Measurements from ENCODE around the gene RUBCNL. TPM values are rescaled to one million over a fixed set of nuclear protein-coding genes. Genes with fewer than 3 reads are reported as not detected.

RUBCNL gene
- total RNA-seq, 1 experiment from 2014 or later: 0.37 TPM

DNA sequence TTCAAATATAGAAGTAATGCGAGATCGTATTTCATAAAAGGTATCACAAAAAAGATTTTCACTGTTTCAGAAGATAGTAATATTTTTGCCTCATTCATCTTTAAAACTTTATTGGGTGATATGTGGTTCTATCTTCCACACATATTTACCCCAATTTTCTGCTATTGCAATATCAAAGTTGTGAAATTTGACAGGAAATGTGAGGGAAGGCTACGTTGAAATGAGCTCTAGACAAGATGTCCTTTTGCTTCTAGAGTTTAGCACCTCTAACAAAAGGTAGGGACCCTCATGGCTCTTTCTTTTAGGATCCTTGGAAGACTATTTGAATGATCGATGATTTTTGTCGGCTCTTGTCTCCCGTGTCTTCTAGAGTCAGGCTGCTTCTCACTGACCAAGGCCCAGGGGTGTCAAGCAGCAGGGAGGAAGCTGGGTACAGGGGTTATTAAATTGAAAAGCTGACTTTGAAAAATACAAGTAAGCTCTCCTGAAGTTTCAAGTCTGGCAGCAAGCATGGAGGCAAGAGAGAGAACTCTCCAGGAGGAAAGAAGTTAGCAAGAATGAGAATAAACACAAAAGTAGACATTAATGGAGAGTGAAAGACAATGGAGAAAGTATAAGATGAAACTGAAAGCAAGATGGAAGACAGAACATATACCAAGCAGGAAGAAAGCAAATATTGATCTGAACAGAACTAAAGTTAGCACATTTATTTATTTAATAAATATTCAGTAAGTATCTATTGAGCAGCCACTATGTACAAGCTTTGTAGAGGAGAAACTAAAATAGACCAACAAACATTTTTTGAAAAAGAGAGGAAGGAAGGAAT, 73.4 kb downstream of the RUBCNL start:
- Histone ChIP-seq H3K9me2 (ENCODE audit: insufficient read depth) (no peaks in the 10 kb centered on the region), H3F3A (ENCODE audit: insufficient read depth, low read depth) (no peaks in the 10 kb centered on the region), H3K27me3 (ENCODE audit: insufficient read depth, low read depth) (no peaks in the 10 kb centered on the region; the same call in 1 of the 2 replicates), H3K4me1 (replicated peaks; ENCODE audit: insufficient read depth) (no peaks in the 10 kb centered on the region), H3K4me3 (no peak overlapping the region), H4K20me1 (ENCODE audit: insufficient read depth) (no peaks in the 10 kb centered on the region), H3K27ac (no peak overlapping the region), H3K36me3 (ENCODE audit: low read depth) (no peaks in the 10 kb centered on the region), H3K9me3 (ENCODE audit: insufficient read depth, low read depth) (no peaks in the 10 kb centered on the region), H3K79me2 (ENCODE audit: low read depth) (no peaks in the 10 kb centered on the region), H3K4me2 (no peak overlapping the region), H2AFZ (no peak overlapping the region)
- ChIA-PET CTCF (no interaction called here), POLR2A (ENCODE audit: unreplicated experiment) (interaction anchor here (0.6 kb wide), 1 partner anchor 702 kb away, joined by 3 read pairs; no protein-coding TSS in a partner anchor)
- DNase-seq: no peak
- intact Hi-C loops (cut with micrococcal nuclease; ENCODE audit: unreplicated experiment): no loop called here
- BruUV-seq (replicated peaks): no TSS peak
- TF ChIP-seq, protein P1, sequence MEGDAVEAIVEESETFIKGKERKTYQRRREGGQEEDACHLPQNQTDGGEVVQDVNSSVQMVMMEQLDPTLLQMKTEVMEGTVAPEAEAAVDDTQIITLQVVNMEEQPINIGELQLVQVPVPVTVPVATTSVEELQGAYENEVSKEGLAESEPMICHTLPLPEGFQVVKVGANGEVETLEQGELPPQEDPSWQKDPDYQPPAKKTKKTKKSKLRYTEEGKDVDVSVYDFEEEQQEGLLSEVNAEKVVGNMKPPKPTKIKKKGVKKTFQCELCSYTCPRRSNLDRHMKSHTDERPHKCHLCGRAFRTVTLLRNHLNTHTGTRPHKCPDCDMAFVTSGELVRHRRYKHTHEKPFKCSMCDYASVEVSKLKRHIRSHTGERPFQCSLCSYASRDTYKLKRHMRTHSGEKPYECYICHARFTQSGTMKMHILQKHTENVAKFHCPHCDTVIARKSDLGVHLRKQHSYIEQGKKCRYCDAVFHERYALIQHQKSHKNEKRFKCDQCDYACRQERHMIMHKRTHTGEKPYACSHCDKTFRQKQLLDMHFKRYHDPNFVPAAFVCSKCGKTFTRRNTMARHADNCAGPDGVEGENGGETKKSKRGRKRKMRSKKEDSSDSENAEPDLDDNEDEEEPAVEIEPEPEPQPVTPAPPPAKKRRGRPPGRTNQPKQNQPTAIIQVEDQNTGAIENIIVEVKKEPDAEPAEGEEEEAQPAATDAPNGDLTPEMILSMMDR (conservative IDR thresholded peaks at IDR 0.05): no peak
- no peak for TF ChIP-seq EZH2 (IDR thresholded peaks at IDR 0.05; ENCODE audit: low read depth)

GRCh38 chr13:46313024-46313423, 74.0 kb downstream of the RUBCNL start:
- H3K27me3 ChIP-seq (ENCODE audit: insufficient read depth, low read depth): no peaks in the 10 kb centered on the region; the same call in 1 of the 2 replicates
- H3K79me2 ChIP-seq (ENCODE audit: low read depth): no peaks in the 10 kb centered on the region
- no peak overlapping the region for H3K4me3 ChIP-seq
- no peaks in the 10 kb centered on the region for H4K20me1 ChIP-seq (ENCODE audit: insufficient read depth)
- H3K27ac ChIP-seq: no peak overlapping the region
- H3F3A ChIP-seq (ENCODE audit: insufficient read depth, low read depth): no peaks in the 10 kb centered on the region
- TF ChIP-seq EZH2 (IDR thresholded peaks at IDR 0.05; ENCODE audit: low read depth): no peak
- TF ChIP-seq, protein P1 (conservative IDR thresholded peaks at IDR 0.05): no peak
- ChIA-PET POLR2A (ENCODE audit: unreplicated experiment) (no interaction called here), CTCF (no interaction called here)
- no peaks in the 10 kb centered on the region for H3K36me3 ChIP-seq (ENCODE audit: low read depth)
- H3K4me1 ChIP-seq (replicated peaks; ENCODE audit: insufficient read depth): no peaks in the 10 kb centered on the region
- no peak overlapping the region for H3K4me2 ChIP-seq
- no peaks in the 10 kb centered on the region for H3K9me2 ChIP-seq (ENCODE audit: insufficient read depth)
- no peaks in the 10 kb centered on the region for H3K9me3 ChIP-seq (ENCODE audit: insufficient read depth, low read depth)
- no peak overlapping the region for H2AFZ ChIP-seq
- no TSS peak for BruUV-seq (replicated peaks)
- no peak for DNase-seq
- intact Hi-C loops (cut with micrococcal nuclease; ENCODE audit: unreplicated experiment): no loop called here

DNA sequence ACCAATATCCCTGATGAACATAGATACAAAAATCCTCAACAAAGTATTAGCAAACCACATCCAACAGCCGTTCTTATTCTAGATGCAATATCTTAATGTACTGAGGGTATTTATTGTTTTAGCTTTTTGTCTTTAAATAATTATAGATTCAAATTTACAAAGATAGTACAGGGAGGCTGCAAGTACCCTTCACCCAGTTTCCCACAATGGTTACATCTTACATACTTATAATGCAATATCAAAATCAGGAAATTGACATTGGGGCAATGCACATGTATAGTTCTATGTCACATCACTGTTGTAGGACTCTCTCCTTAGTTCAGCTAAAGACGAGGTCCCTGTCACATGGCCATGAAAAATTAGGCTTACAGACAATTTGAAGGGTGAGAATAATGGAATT, 75.8 kb downstream of the RUBCNL start:
- H3K27ac ChIP-seq: no peak overlapping the region
- no peak overlapping the region for H3K4me2 ChIP-seq
- H3K4me3 ChIP-seq: no peak overlapping the region
- no peaks in the 10 kb centered on the region; the same call in 1 of the 2 replicates for H3K27me3 ChIP-seq (ENCODE audit: insufficient read depth, low read depth)
- H2AFZ ChIP-seq: no peak overlapping the region
- no peak for DNase-seq
- no peaks in the 10 kb centered on the region for H3K4me1 ChIP-seq (replicated peaks; ENCODE audit: insufficient read depth)
- intact Hi-C loops (cut with micrococcal nuclease; ENCODE audit: unreplicated experiment): no loop called here
- H3F3A ChIP-seq (ENCODE audit: insufficient read depth, low read depth): no peaks in the 10 kb centered on the region
- no peaks in the 10 kb centered on the region for H3K79me2 ChIP-seq (ENCODE audit: low read depth)
- H3K9me2 ChIP-seq (ENCODE audit: insufficient read depth): no peaks in the 10 kb centered on the region
- no peaks in the 10 kb centered on the region for H3K9me3 ChIP-seq (ENCODE audit: insufficient read depth, low read depth)
- H3K36me3 ChIP-seq (ENCODE audit: low read depth): no peaks in the 10 kb centered on the region
- ChIA-PET POLR2A (ENCODE audit: unreplicated experiment) (no interaction called here), CTCF (no interaction called here)
- TF ChIP-seq, protein P1 (conservative IDR thresholded peaks at IDR 0.05): no peak
- BruUV-seq (replicated peaks): no TSS peak
- no peaks in the 10 kb centered on the region for H4K20me1 ChIP-seq (ENCODE audit: insufficient read depth)
